IMR-90 (cell line): ENCODE measurements around the gene RUNX1.

ENCODE experiments used
- BHLHE40 ChIP-seq: fragments of 150-350 bp; IDR thresholded peaks from 2 replicates; pipeline ENCODE4 v1.6.1; 2016; ENCODE audit warnings: mild to moderate bottlenecking, low read depth, low read length
- FOS ChIP-seq: fragments of 150-350 bp; IDR thresholded peaks from 2 replicates; pipeline ENCODE4 v1.6.1; 2016; ENCODE audit warnings: low read depth, low read length
- MAFK ChIP-seq: IDR thresholded peaks from 2 replicates; pipeline ENCODE4 v1.6.1; 2012; ENCODE audit warnings: low read depth, low read length, improper control_type of control experiment
- MXI1 ChIP-seq: IDR thresholded peaks from 2 replicates; pipeline ENCODE4 v1.6.1; 2012; ENCODE audit warnings: low read depth, mild to moderate bottlenecking, low read length, moderate library complexity, borderline replicate concordance
- NFE2L2 ChIP-seq: fragments of 150-350 bp; IDR thresholded peaks from 2 replicates; pipeline ENCODE4 v1.6.1; 2016; ENCODE audit warnings: low read depth, mild to moderate bottlenecking, low read length
- POLR2A ChIP-seq: IDR thresholded peaks from 2 replicates; pipeline ENCODE4 v1.6.1; 2012; ENCODE audit warnings: mild to moderate bottlenecking, low read depth, low read length
- RAD21 ChIP-seq: IDR thresholded peaks from 2 replicates; pipeline ENCODE4 v1.6.1; 2012; ENCODE audit warnings: low read length, improper control_type of control experiment
- RCOR1 ChIP-seq: IDR thresholded peaks from 2 replicates; pipeline ENCODE4 v1.6.1; 2012; ENCODE audit warnings: mild to moderate bottlenecking, low read length, improper control_type of control experiment; ENCODE audit not compliant: insufficient replicate concordance
- RFX5 ChIP-seq: IDR thresholded peaks from 2 replicates; pipeline ENCODE4 v1.8.0; 2012; ENCODE audit warnings: low read depth, mild to moderate bottlenecking, low read length, moderate library complexity
- SMC3 ChIP-seq: fragments of 150-350 bp; IDR thresholded peaks from 2 replicates; pipeline ENCODE4 v1.6.1; 2016; ENCODE audit warnings: low read depth, mild to moderate bottlenecking, antibody characterized with exemption, low read length, moderate library complexity
- TF ChIP-seq, protein P1 (sequence below): conservative IDR thresholded peaks from 2 replicates; pipeline ENCODE4 v1.5.1; 2012; ENCODE audit warnings: mild to moderate bottlenecking, low read depth, low read length, improper control_type of control experiment
- TF ChIP-seq, protein P2 (sequence below): fragments of 150-350 bp; IDR thresholded peaks from 2 replicates; pipeline ENCODE4 v1.6.1; 2017; ENCODE audit warnings: mild to moderate bottlenecking, antibody characterized with exemption, low read length, low read depth
- TF ChIP-seq, protein P3 (sequence below): fragments of 150-350 bp; IDR thresholded peaks from 2 replicates; pipeline ENCODE4 v1.6.1; 2016; ENCODE audit warnings: low read depth, mild to moderate bottlenecking, low read length, moderate library complexity, borderline replicate concordance

DNA sequence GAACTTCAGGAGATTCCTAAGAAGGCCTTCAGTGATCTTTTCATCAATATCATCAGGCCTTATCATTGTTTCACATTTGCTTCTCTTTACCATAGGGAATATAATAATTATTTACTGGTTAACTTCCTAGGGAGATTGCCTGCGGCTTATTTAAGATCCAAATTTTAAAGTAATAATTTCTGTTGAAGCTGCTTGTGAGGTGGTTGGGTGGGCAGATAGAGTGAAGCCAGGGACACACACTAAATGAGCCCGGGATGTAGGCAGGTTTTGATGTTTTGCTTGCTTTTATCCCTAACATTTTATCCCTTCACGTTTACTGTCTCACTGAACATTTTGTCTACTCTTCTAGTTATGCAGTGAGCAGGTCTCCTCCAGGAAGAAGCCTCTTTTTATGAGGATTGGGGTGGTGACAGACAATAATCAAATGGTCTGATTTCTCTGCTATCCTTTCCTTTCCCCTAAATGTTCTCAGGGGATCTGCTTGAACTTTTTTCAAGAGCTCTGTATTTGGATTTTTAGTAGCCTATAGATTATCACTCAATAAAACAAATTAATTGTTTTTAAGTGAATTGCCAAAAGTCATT, 164.7 kb downstream of the RUNX1 start:
- TF ChIP-seq RFX5 (no peak), FOS (no peak), MXI1 (no peak), RCOR1 (no peak), MAFK (no peak), RAD21 (no peak), NFE2L2 (no peak), POLR2A (no peak; the same call in 1 of the 2 replicates), BHLHE40 (no peak), SMC3 (no peak)
- TF ChIP-seq, protein P1, sequence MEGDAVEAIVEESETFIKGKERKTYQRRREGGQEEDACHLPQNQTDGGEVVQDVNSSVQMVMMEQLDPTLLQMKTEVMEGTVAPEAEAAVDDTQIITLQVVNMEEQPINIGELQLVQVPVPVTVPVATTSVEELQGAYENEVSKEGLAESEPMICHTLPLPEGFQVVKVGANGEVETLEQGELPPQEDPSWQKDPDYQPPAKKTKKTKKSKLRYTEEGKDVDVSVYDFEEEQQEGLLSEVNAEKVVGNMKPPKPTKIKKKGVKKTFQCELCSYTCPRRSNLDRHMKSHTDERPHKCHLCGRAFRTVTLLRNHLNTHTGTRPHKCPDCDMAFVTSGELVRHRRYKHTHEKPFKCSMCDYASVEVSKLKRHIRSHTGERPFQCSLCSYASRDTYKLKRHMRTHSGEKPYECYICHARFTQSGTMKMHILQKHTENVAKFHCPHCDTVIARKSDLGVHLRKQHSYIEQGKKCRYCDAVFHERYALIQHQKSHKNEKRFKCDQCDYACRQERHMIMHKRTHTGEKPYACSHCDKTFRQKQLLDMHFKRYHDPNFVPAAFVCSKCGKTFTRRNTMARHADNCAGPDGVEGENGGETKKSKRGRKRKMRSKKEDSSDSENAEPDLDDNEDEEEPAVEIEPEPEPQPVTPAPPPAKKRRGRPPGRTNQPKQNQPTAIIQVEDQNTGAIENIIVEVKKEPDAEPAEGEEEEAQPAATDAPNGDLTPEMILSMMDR, result no peak
- TF ChIP-seq, protein P2, sequence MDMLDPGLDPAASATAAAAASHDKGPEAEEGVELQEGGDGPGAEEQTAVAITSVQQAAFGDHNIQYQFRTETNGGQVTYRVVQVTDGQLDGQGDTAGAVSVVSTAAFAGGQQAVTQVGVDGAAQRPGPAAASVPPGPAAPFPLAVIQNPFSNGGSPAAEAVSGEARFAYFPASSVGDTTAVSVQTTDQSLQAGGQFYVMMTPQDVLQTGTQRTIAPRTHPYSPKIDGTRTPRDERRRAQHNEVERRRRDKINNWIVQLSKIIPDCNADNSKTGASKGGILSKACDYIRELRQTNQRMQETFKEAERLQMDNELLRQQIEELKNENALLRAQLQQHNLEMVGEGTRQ, result no peak
- TF ChIP-seq, protein P3, sequence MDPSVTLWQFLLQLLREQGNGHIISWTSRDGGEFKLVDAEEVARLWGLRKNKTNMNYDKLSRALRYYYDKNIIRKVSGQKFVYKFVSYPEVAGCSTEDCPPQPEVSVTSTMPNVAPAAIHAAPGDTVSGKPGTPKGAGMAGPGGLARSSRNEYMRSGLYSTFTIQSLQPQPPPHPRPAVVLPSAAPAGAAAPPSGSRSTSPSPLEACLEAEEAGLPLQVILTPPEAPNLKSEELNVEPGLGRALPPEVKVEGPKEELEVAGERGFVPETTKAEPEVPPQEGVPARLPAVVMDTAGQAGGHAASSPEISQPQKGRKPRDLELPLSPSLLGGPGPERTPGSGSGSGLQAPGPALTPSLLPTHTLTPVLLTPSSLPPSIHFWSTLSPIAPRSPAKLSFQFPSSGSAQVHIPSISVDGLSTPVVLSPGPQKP, result no peak
